ENCODE results near the gene CLIP4.
A peak's percentile ranks its signal among the peaks of the same experiment; 100 is the strongest.

Gene CLIP4

GRCh38 chr2:29110916-29111535, 4.2 kb upstream of the CLIP4 start:
- no peak for DNase-seq (ENCODE audit: low read depth)
- H3K4me3 ChIP-seq (replicated peaks; ENCODE audit: low read depth, low read length): no peak overlapping the region
- TF ChIP-seq CTCF (IDR thresholded peaks at IDR 0.05; ENCODE audit: low read length, missing control alignments): no peak

GRCh38 chr2:29112379-29112778, 2.8 kb upstream of the CLIP4 start:
- no peak overlapping the region for H3K4me3 ChIP-seq (replicated peaks; ENCODE audit: low read depth, low read length)
- no peak for TF ChIP-seq CTCF (IDR thresholded peaks at IDR 0.05; ENCODE audit: low read length, missing control alignments)
- no peak for DNase-seq (ENCODE audit: low read depth)

- TF ChIP-seq CTCF (IDR thresholded peaks at IDR 0.05; ENCODE audit: low read length, missing control alignments): no peak
- peak; percentile 73 for DNase-seq (ENCODE audit: low read depth)
- no peak overlapping the region for H3K4me3 ChIP-seq (replicated peaks; ENCODE audit: low read depth, low read length)
Observed at GRCh38 chr2:29113027-29113686, 2.1 kb upstream of the CLIP4 start.

GRCh38 chr2:29113891-29114321, 1.3 kb upstream of the CLIP4 start:
- no peak for TF ChIP-seq CTCF (IDR thresholded peaks at IDR 0.05; ENCODE audit: low read length, missing control alignments)
- DNase-seq (ENCODE audit: low read depth): peak; percentile 81
- no peak overlapping the region for H3K4me3 ChIP-seq (replicated peaks; ENCODE audit: low read depth, low read length)

- DNase-seq (ENCODE audit: low read depth): no peak
- no peak for TF ChIP-seq CTCF (IDR thresholded peaks at IDR 0.05; ENCODE audit: low read length, missing control alignments)
- H3K4me3 ChIP-seq (replicated peaks; ENCODE audit: low read depth, low read length): peak overlapping the region; percentile 63
Observed at GRCh38 chr2:29114586-29114945, 649 bp upstream of the CLIP4 start.

GRCh38 chr2:29115797-29116781, 874 bp downstream of the CLIP4 start:
- peak overlapping the region; percentile 63 for H3K4me3 ChIP-seq (replicated peaks; ENCODE audit: low read depth, low read length)
- peak; percentile 85 for DNase-seq (ENCODE audit: low read depth)
- TF ChIP-seq CTCF (IDR thresholded peaks at IDR 0.05; ENCODE audit: low read length, missing control alignments): no peak

Data from fibroblast of pulmonary artery (primary cell).